Germinal center (tissue), 1 donor: ENCODE measurements around the gene ARFIP1.

Source experiments
- DNase-seq: peaks from one replicate; pipeline ENCODE4 v3.0.0; 2012; ENCODE audit warnings: mixed read lengths, low spot score

Gene ARFIP1

GRCh38 chr4:152961014-152961772, 181.4 kb downstream of the ARFIP1 start:
- no peak for DNase-seq

GRCh38 chr4:152961773-152962115, 182.0 kb downstream of the ARFIP1 start:
- DNase-seq: no peak
